GM23338 (cell line): Measurements from ENCODE around the gene MTHFD1. TPM values are rescaled to one million over a fixed set of nuclear protein-coding genes. Genes with fewer than 3 reads are reported as not detected.

Experiments used
- ATAC-seq: fragments of 200-7000 bp; cut with Tn5 transposase; 3 replicates; pipeline ENCODE4 v1.9.1; 2020
- DNase-seq: peaks from one replicate; pipeline ENCODE4 v3.0.0-alpha.2; 2015; ENCODE audit warnings: low spot score
- H2AFZ ChIP-seq: fragments of 200-600 bp; sonication (generic); 2 replicates; pipeline ENCODE4 v1.8.0; 2016; ENCODE audit warnings: antibody characterized with exemption, mild to moderate bottlenecking, moderate library complexity
- H3F3A ChIP-seq: fragments of 200-600 bp; sonication (generic); replicated peaks from 2 replicates; pipeline ENCODE4 v1.8.0; 2017; ENCODE audit warnings: antibody characterized with exemption, mixed run types, low read depth
- H3K27ac ChIP-seq: fragments of 200-600 bp; sonication (generic); 2 replicates; pipeline ENCODE4 v1.6.1; 2016; ENCODE audit warnings: low read depth
- H3K27me3 ChIP-seq: fragments of 200-600 bp; sonication (generic); 2 replicates; pipeline ENCODE4 v1.8.0; 2016; ENCODE audit warnings: mild to moderate bottlenecking, mixed run types, moderate library complexity; ENCODE audit not compliant: insufficient read depth
- H3K36me3 ChIP-seq: fragments of 200-600 bp; sonication (generic); 2 replicates; pipeline ENCODE4 v1.8.0; 2016; ENCODE audit warnings: mild to moderate bottlenecking; ENCODE audit not compliant: insufficient read depth
- H3K4me1 ChIP-seq: fragments of 200-600 bp; sonication (generic); 2 replicates; pipeline ENCODE4 v1.8.0; 2016; ENCODE audit warnings: mild to moderate bottlenecking, moderate library complexity; ENCODE audit not compliant: insufficient read depth
- H3K4me2 ChIP-seq: fragments of 200-600 bp; sonication (generic); 2 replicates; pipeline ENCODE4 v1.7.1; 2017; ENCODE audit warnings: mixed run types
- H3K4me3 ChIP-seq: fragments of 200-600 bp; sonication (generic); 2 replicates; pipeline ENCODE4 v1.6.1; 2016; ENCODE audit warnings: mixed run types
- H3K79me2 ChIP-seq: fragments of 200-600 bp; sonication (generic); replicated peaks from 2 replicates; pipeline ENCODE4 v1.8.0; 2017; ENCODE audit warnings: mild to moderate bottlenecking; ENCODE audit not compliant: insufficient read depth
- H3K9me2 ChIP-seq: fragments of 200-600 bp; sonication (generic); 2 replicates; pipeline ENCODE4 v1.8.0; 2017; ENCODE audit not compliant: insufficient read depth
- H4K20me1 ChIP-seq: fragments of 200-600 bp; sonication (generic); replicated peaks from 2 replicates; pipeline ENCODE4 v1.8.0; 2017; ENCODE audit warnings: mild to moderate bottlenecking; ENCODE audit not compliant: insufficient read depth
- H3K27ac Mint-ChIP-seq: 2 replicates; pipeline ENCODE4 v1.8.0; 2020; ENCODE audit warnings: inconsistent platforms, mild to moderate bottlenecking, moderate library complexity, mixed read lengths
- H3K27me3 Mint-ChIP-seq: 3 replicates; pipeline ENCODE4 v1.8.0; 2022; ENCODE audit warnings: low read depth, mild to moderate bottlenecking, moderate library complexity, mixed read lengths, inconsistent platforms; ENCODE audit not compliant: insufficient read depth, poor library complexity
- H3K36me3 Mint-ChIP-seq: 3 replicates; pipeline ENCODE4 v1.8.0; 2021; ENCODE audit warnings: low read depth, mild to moderate bottlenecking, inconsistent platforms, moderate library complexity, mixed read lengths
- H3K4me1 Mint-ChIP-seq: 3 replicates; pipeline ENCODE4 v1.8.0; 2020; ENCODE audit warnings: mild to moderate bottlenecking, inconsistent platforms, mixed read lengths
- H3K4me3 Mint-ChIP-seq: 3 replicates; pipeline ENCODE4 v1.8.0; 2021; ENCODE audit warnings: moderate library complexity, mild to moderate bottlenecking, inconsistent platforms, mixed read lengths
- H3K9me3 Mint-ChIP-seq: 3 replicates; pipeline ENCODE4 v1.8.0; 2020; ENCODE audit warnings: moderate library complexity, mild to moderate bottlenecking, inconsistent platforms, mixed read lengths
- CREB1 ChIP-seq: fragments of 250-450 bp; sonication (Bioruptor Pico); IDR thresholded peaks from 2 replicates; pipeline ENCODE4 v1.5.0; 2020; ENCODE audit warnings: low read depth, mild to moderate bottlenecking, moderate library complexity
- EZH2 ChIP-seq: fragments of 200-600 bp; sonication (generic); IDR thresholded peaks from one replicate; pipeline ENCODE4 v1.8.0; 2017; ENCODE audit warnings: antibody characterized with exemption, mild to moderate bottlenecking, low read depth; ENCODE audit not compliant: unreplicated experiment
- EZH2phosphoT487 ChIP-seq: fragments of 200-600 bp; sonication (generic); IDR thresholded peaks from one replicate; pipeline ENCODE4 v1.8.1; 2018; ENCODE audit warnings: antibody characterized with exemption; ENCODE audit not compliant: unreplicated experiment
- JUNB ChIP-seq: IDR thresholded peaks from one replicate; pipeline ENCODE4 v1.6.1; 2016; ENCODE audit warnings: antibody characterized with exemption; ENCODE audit not compliant: unreplicated experiment
- NANOG ChIP-seq: IDR thresholded peaks from 2 replicates; pipeline ENCODE4 v1.6.1; 2016; ENCODE audit warnings: antibody characterized with exemption, borderline replicate concordance
- POLR2AphosphoS5 ChIP-seq: IDR thresholded peaks from 2 replicates; pipeline ENCODE4 v1.6.1; 2016; ENCODE audit warnings: antibody characterized with exemption, low read depth
- STAT1 ChIP-seq: IDR thresholded peaks from one replicate; pipeline ENCODE4 v1.6.1; 2016; ENCODE audit warnings: antibody characterized with exemption; ENCODE audit not compliant: unreplicated experiment
- ZNF114 ChIP-seq: fragments of 250-450 bp; sonication (Bioruptor Pico); IDR thresholded peaks from 2 replicates; pipeline ENCODE4 v1.5.0; 2020; ENCODE audit warnings: mild to moderate bottlenecking, moderate library complexity
- polyA plus RNA-seq: library from polyadenylated mRNA; unstranded; fragments of >200 nt; fragmentation: Nextera tagmentation; extraction: Ambion mirVana; gene quantifications from 2 replicates; pipeline ENCODE4 v1.2.1, GENCODE V29; 2016
- total RNA-seq: library from RNA; depleted of rRNA; stranded (reverse); fragments of >200 nt; shearing (Covaris generic); gene quantifications from 2 replicates; pipeline ENCODE4 v1.2.3, GENCODE V29; 2014
- TF ChIP-seq, protein P1 (sequence below): IDR thresholded peaks from 2 replicates; pipeline ENCODE4 v1.6.1; 2016; ENCODE audit warnings: antibody characterized with exemption
- TF ChIP-seq, protein P2 (sequence below): IDR thresholded peaks from one replicate; pipeline ENCODE4 v1.6.1; 2018; ENCODE audit warnings: antibody characterized with exemption; ENCODE audit not compliant: unreplicated experiment
- TF ChIP-seq, protein P3 (sequence below): fragments of 250-450 bp; sonication (Bioruptor Pico); IDR thresholded peaks from 2 replicates; pipeline ENCODE4 v1.5.0; 2020; ENCODE audit warnings: mild to moderate bottlenecking, moderate library complexity

MTHFD1 gene
- total and polyA plus RNA-seq, 2 experiments from 2014 or later = 219 to 237 TPM

DNA sequence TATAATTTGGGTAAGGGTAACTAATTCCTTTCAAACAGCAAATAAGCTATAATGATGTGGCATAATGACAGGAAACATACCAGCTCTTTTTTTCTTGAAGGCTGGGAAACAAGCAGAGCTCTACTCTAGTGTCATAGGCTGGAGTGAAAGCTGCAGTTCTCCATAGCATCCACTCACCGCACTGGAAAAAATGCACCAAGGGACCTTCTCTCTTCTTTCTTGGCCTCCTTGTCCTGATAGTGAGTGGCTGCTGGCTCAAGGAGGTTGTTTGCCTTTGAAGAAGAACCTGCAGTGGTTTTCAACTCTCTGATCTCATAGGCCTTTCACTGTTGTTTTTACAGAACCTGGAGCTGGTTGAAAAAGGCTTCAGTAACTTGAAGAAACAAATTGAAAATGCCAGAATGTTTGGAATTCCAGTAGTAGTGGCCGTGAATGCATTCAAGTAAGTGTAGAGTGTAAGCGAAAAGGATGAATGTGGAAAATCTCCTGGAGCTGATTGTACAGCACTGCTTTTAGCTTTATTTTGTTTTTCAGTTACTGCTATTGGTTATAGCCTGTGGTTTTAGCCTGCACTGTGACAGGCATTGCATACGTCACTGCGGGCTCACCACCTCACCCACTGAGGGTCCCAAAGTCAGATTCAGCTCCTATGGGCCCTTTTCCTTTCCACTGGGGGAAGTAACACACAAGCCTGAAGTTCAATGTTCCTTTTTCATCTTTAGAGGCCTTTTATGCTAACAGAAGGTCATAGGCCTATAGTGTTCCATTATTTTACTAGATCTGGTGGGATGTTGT lies 59.9 kb downstream of the MTHFD1 start:
- DNase-seq = no peak
- Histone ChIP-seq H2AFZ (no peak overlapping the region), H3K9me2 (no peaks in the 10 kb centered on the region), H4K20me1 (peaks cover 16% of the 10 kb centered on the region; the same call in 1 of the 2 replicates), H3K4me1 (no peaks in the 10 kb centered on the region), H3F3A (peaks cover 15% of the 10 kb centered on the region), H3K79me2 (no peaks in the 10 kb centered on the region), H3K27ac (peak overlapping the region; percentile 50), H3K4me2 (no peak overlapping the region), H3K36me3 (peaks cover 77% of the 10 kb centered on the region), H3K4me3 (no peak overlapping the region), H3K27me3 (no peaks in the 10 kb centered on the region)
- Mint-ChIP-seq H3K36me3 (peaks cover 81% of the 10 kb centered on the region), H3K4me1 (no peaks in the 10 kb centered on the region), H3K27me3 (peaks cover 2% of the 10 kb centered on the region), H3K27ac (no peak overlapping the region), H3K9me3 (no peaks in the 10 kb centered on the region), H3K4me3 (no peak overlapping the region)
- TF ChIP-seq POLR2AphosphoS5 (no peak), CREB1 (CRISPR knock-in tag) (no peak), STAT1 (no peak), EZH2phosphoT487 (no peak), NANOG (no peak), ZNF114 (CRISPR knock-in tag) (no peak), EZH2 (no peak), JUNB (no peak)
- TF ChIP-seq, protein P1, sequence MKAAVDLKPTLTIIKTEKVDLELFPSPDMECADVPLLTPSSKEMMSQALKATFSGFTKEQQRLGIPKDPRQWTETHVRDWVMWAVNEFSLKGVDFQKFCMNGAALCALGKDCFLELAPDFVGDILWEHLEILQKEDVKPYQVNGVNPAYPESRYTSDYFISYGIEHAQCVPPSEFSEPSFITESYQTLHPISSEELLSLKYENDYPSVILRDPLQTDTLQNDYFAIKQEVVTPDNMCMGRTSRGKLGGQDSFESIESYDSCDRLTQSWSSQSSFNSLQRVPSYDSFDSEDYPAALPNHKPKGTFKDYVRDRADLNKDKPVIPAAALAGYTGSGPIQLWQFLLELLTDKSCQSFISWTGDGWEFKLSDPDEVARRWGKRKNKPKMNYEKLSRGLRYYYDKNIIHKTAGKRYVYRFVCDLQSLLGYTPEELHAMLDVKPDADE = no peak
- TF ChIP-seq, protein P2, sequence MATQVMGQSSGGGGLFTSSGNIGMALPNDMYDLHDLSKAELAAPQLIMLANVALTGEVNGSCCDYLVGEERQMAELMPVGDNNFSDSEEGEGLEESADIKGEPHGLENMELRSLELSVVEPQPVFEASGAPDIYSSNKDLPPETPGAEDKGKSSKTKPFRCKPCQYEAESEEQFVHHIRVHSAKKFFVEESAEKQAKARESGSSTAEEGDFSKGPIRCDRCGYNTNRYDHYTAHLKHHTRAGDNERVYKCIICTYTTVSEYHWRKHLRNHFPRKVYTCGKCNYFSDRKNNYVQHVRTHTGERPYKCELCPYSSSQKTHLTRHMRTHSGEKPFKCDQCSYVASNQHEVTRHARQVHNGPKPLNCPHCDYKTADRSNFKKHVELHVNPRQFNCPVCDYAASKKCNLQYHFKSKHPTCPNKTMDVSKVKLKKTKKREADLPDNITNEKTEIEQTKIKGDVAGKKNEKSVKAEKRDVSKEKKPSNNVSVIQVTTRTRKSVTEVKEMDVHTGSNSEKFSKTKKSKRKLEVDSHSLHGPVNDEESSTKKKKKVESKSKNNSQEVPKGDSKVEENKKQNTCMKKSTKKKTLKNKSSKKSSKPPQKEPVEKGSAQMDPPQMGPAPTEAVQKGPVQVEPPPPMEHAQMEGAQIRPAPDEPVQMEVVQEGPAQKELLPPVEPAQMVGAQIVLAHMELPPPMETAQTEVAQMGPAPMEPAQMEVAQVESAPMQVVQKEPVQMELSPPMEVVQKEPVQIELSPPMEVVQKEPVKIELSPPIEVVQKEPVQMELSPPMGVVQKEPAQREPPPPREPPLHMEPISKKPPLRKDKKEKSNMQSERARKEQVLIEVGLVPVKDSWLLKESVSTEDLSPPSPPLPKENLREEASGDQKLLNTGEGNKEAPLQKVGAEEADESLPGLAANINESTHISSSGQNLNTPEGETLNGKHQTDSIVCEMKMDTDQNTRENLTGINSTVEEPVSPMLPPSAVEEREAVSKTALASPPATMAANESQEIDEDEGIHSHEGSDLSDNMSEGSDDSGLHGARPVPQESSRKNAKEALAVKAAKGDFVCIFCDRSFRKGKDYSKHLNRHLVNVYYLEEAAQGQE = no peak
- TF ChIP-seq, protein P3, sequence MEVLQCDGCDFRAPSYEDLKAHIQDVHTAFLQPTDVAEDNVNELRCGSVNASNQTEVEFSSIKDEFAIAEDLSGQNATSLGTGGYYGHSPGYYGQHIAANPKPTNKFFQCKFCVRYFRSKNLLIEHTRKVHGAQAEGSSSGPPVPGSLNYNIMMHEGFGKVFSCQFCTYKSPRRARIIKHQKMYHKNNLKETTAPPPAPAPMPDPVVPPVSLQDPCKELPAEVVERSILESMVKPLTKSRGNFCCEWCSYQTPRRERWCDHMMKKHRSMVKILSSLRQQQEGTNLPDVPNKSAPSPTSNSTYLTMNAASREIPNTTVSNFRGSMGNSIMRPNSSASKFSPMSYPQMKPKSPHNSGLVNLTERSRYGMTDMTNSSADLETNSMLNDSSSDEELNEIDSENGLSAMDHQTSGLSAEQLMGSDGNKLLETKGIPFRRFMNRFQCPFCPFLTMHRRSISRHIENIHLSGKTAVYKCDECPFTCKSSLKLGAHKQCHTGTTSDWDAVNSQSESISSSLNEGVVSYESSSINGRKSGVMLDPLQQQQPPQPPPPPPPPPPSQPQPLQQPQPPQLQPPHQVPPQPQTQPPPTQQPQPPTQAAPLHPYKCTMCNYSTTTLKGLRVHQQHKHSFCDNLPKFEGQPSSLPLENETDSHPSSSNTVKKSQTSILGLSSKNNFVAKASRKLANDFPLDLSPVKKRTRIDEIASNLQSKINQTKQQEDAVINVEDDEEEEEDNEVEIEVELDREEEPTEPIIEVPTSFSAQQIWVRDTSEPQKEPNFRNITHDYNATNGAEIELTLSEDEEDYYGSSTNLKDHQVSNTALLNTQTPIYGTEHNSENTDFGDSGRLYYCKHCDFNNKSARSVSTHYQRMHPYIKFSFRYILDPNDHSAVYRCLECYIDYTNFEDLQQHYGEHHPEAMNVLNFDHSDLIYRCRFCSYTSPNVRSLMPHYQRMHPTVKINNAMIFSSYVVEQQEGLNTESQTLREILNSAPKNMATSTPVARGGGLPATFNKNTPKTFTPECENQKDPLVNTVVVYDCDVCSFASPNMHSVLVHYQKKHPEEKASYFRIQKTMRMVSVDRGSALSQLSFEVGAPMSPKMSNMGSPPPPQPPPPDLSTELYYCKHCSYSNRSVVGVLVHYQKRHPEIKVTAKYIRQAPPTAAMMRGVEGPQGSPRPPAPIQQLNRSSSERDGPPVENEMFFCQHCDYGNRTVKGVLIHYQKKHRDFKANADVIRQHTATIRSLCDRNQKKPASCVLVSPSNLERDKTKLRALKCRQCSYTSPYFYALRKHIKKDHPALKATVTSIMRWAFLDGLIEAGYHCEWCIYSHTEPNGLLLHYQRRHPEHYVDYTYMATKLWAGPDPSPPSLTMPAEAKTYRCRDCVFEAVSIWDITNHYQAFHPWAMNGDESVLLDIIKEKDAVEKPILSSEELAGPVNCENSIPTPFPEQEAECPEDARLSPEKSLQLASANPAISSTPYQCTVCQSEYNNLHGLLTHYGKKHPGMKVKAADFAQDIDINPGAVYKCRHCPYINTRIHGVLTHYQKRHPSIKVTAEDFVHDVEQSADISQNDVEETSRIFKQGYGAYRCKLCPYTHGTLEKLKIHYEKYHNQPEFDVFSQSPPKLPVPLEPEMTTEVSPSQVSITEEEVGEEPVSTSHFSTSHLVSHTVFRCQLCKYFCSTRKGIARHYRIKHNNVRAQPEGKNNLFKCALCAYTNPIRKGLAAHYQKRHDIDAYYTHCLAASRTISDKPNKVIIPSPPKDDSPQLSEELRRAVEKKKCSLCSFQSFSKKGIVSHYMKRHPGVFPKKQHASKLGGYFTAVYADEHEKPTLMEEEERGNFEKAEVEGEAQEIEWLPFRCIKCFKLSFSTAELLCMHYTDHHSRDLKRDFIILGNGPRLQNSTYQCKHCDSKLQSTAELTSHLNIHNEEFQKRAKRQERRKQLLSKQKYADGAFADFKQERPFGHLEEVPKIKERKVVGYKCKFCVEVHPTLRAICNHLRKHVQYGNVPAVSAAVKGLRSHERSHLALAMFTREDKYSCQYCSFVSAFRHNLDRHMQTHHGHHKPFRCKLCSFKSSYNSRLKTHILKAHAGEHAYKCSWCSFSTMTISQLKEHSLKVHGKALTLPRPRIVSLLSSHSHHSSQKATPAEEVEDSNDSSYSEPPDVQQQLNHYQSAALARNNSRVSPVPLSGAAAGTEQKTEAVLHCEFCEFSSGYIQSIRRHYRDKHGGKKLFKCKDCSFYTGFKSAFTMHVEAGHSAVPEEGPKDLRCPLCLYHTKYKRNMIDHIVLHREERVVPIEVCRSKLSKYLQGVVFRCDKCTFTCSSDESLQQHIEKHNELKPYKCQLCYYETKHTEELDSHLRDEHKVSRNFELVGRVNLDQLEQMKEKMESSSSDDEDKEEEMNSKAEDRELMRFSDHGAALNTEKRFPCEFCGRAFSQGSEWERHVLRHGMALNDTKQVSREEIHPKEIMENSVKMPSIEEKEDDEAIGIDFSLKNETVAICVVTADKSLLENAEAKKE = no peak
- no peak for ATAC-seq
